Measurements from ENCODE around the gene EVI5L. TPM values are rescaled to one million over a fixed set of nuclear protein-coding genes. Genes with fewer than 3 reads are reported as not detected.

The EVI5L gene
- total and polyA plus RNA-seq, 3 experiments from 2014 or later: 2.9 to 7.4 (median 6.7) TPM

DNA sequence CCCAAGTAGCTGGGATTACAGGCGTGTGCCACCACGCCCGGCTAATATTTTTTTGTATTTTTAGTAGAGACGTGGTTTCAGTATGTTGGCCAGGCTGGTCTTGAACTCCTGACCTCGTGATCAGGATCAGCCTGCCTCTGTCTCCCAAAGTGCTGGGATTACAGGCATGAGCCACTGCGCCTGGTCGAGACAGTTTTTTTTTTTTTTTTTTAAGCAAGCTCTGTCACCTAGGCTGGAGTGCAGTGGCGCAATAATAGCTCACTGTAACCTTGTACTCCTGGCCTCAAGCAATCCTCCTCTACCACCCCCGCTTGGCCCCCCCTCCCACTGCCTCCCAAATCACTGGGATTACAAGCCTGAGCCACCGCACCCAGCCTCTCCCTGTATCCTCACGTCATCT is 67.3 kb downstream of the EVI5L start:
- Histone ChIP-seq H3K27me3 (ENCODE audit: insufficient read depth, low read length, poor library complexity, severe bottlenecking) (peaks cover 3% of the 10 kb centered on the region), H3K27ac (ENCODE audit: low read depth, low read length) (no peak overlapping the region), H3K4me3 (ENCODE audit: low read length) (no peak overlapping the region), H3K4me1 (ENCODE audit: insufficient read depth, low read length) (no peaks in the 10 kb centered on the region), H3K9me3 (ENCODE audit: low read length) (no peaks in the 10 kb centered on the region), H3K36me3 (ENCODE audit: insufficient read depth, low read length) (no peaks in the 10 kb centered on the region)
- Mint-ChIP-seq H3K4me1 (no peaks in the 10 kb centered on the region), H3K27me3 (peaks cover 14 to 22% of the 10 kb centered on the region in 2 donors), H3K27ac (no peak overlapping the region), H3K9me3 (no peaks in the 10 kb centered on the region), H3K4me3 (no peak overlapping the region), H3K36me3 (no peaks in the 10 kb centered on the region)
- no peak for DNase-seq
- ChIA-PET CTCF (interaction anchor here (1.3 kb wide), 1 partner anchor 28 kb away, joined by 4 read pairs; no protein-coding TSS in a partner anchor), POLR2A (no interaction called here)

DNA sequence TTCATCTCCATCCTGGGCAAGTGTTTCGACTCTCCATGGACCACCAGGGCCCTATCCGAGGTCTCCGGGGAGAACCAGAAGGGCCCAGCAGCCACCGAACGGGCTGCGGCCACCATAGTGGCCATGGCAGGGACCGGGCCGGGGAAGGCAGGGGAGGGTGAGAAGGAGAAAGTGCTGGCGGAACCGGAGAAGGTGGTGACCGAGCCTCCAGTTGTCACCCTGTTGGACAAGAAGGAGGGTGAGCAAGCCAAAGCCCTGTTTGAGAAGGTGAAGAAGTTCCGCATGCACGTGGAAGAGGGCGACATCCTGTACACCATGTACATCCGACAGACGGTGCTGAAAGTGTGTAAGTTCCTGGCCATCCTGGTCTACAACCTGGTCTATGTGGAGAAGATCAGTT is 68.9 kb downstream of the EVI5L start:
- H3K4me3 ChIP-seq (ENCODE audit: low read length): no peak overlapping the region
- DNase-seq: no peak
- POLR2A ChIA-PET: no interaction called here
- no peak overlapping the region for H3K4me3 Mint-ChIP-seq
- H3K27ac Mint-ChIP-seq: peak overlapping the region in 1 of 8 donors; percentile 23
- H3K4me1 Mint-ChIP-seq: peaks cover 8 to 12% (median 11%) of the 10 kb centered on the region in 3 donors
- peaks cover 0 to 4% (median 0%) of the 10 kb centered on the region in 3 donors for H3K36me3 Mint-ChIP-seq
- peaks cover 0 to 3% (median 2%) of the 10 kb centered on the region in 5 donors for H3K9me3 Mint-ChIP-seq
- H3K36me3 ChIP-seq (ENCODE audit: insufficient read depth, low read length): no peaks in the 10 kb centered on the region
- peaks cover 3% of the 10 kb centered on the region for H3K27me3 ChIP-seq (ENCODE audit: insufficient read depth, low read length, poor library complexity, severe bottlenecking)
- no peak overlapping the region for H3K27ac ChIP-seq (ENCODE audit: low read depth, low read length)
- CTCF ChIA-PET: no interaction called here
- H3K27me3 Mint-ChIP-seq: peaks cover 18 to 20% of the 10 kb centered on the region in 2 donors
- peaks cover 7% of the 10 kb centered on the region for H3K4me1 ChIP-seq (ENCODE audit: insufficient read depth, low read length)
- H3K9me3 ChIP-seq (ENCODE audit: low read length): no peaks in the 10 kb centered on the region

DNA sequence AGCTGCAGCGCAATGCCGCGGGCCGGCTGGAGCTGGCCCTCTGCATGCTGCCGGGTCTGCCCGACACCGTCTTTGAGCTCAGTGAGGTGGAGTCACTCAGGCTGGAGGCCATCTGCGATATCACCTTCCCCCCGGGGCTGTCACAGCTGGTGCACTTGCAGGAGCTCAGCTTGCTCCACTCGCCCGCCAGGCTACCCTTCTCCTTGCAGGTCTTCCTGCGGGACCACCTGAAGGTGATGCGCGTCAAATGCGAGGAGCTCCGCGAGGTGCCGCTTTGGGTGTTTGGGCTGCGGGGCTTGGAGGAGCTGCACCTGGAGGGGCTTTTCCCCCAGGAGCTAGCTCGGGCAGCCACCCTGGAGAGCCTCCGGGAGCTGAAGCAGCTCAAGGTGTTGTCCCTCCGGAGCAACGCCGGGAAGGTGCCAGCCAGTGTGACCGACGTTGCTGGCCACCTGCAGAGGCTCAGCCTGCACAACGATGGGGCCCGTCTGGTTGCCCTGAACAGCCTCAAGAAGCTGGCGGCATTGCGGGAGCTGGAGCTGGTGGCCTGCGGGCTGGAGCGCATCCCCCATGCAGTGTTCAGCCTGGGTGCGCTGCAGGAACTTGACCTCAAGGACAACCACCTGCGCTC is 69.8 kb downstream of the EVI5L start:
- Histone ChIP-seq H3K27me3 (ENCODE audit: insufficient read depth, low read length, poor library complexity, severe bottlenecking) (no peaks in the 10 kb centered on the region), H3K4me3 (ENCODE audit: low read length) (no peak overlapping the region), H3K4me1 (ENCODE audit: insufficient read depth, low read length) (peaks cover 13% of the 10 kb centered on the region), H3K36me3 (ENCODE audit: insufficient read depth, low read length) (no peaks in the 10 kb centered on the region), H3K27ac (ENCODE audit: low read depth, low read length) (no peak overlapping the region), H3K9me3 (ENCODE audit: low read length) (no peaks in the 10 kb centered on the region)
- no peak for DNase-seq
- peaks cover 0 to 3% (median 2%) of the 10 kb centered on the region in 5 donors for H3K9me3 Mint-ChIP-seq
- H3K4me1 Mint-ChIP-seq: peaks cover 15 to 19% (median 18%) of the 10 kb centered on the region in 3 donors
- CTCF ChIA-PET: interaction anchor here (1.2 to 3.4 kb wide), 3 partner anchors 18 to 44 kb away, joined by 3 to 17 read pairs (median 4); no protein-coding TSS in a partner anchor
- H3K27ac Mint-ChIP-seq: peak overlapping the region in 1 of 8 donors; percentile 23
- H3K36me3 Mint-ChIP-seq: peaks cover 0 to 10% (median 0%) of the 10 kb centered on the region in 3 donors
- no peak overlapping the region for H3K4me3 Mint-ChIP-seq
- POLR2A ChIA-PET: interaction anchor here (0.5 kb wide), 1 partner anchor 829 kb away, joined by 3 read pairs; no protein-coding TSS in a partner anchor
- peaks cover 11 to 20% of the 10 kb centered on the region in 2 donors for H3K27me3 Mint-ChIP-seq

DNA sequence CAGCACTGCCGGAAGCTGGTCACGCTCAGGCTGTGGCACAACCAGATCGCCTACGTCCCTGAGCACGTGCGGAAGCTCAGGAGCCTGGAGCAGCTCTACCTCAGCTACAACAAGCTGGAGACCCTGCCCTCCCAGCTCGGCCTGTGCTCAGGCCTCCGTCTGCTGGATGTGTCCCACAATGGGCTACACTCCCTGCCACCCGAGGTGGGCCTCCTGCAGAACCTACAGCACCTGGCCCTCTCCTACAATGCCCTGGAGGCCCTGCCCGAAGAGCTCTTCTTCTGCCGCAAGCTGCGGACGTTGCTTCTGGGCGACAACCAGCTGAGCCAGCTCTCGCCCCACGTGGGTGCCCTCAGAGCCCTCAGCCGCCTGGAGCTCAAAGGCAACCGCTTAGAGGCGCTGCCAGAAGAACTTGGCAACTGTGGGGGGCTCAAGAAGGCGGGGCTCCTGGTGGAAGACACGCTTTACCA is 70.4 kb downstream of the EVI5L start:
- DNase-seq: no peak

DNA sequence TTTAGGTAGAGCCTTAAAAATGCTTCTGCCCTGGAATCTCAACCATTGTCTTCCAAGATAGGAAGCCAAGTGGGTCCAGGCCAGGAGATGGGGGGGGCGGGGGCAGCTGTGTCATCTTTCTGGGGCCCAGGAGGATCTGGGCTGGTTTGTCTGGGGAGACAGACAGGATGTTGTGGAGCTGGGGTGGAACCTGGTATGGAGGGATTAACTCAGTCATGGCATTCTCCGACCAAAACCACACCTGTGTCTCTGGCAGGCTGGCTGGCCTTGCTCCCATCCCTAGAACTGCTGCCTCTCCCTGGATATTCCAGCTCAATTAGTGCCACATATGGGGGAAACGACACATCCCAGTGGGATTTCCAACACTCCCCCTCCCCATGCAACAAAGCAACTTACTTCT is 70.9 kb downstream of the EVI5L start:
- no peak overlapping the region for H3K4me3 ChIP-seq (ENCODE audit: low read length)
- H3K27me3 ChIP-seq (ENCODE audit: insufficient read depth, low read length, poor library complexity, severe bottlenecking): no peaks in the 10 kb centered on the region
- POLR2A ChIA-PET: no interaction called here

More for the DNA sequence above, 70.4 kb downstream of the EVI5L start:
- Mint-ChIP-seq H3K9me3 (peaks cover 0 to 3% (median 2%) of the 10 kb centered on the region in 5 donors), H3K36me3 (peaks cover 0 to 13% (median 0%) of the 10 kb centered on the region in 3 donors), H3K4me3 (no peak overlapping the region), H3K4me1 (peaks cover 19 to 25% (median 23%) of the 10 kb centered on the region in 3 donors), H3K27me3 (peaks cover 6 to 20% of the 10 kb centered on the region in 2 donors), H3K27ac (no peak overlapping the region)
- Histone ChIP-seq H3K4me1 (ENCODE audit: insufficient read depth, low read length) (peaks cover 19% of the 10 kb centered on the region), H3K27ac (ENCODE audit: low read depth, low read length) (no peak overlapping the region), H3K36me3 (ENCODE audit: insufficient read depth, low read length) (no peaks in the 10 kb centered on the region), H3K4me3 (ENCODE audit: low read length) (no peak overlapping the region), H3K27me3 (ENCODE audit: insufficient read depth, low read length, poor library complexity, severe bottlenecking) (no peaks in the 10 kb centered on the region), H3K9me3 (ENCODE audit: low read length) (no peaks in the 10 kb centered on the region)
- POLR2A ChIA-PET: interaction anchor here (0.5 kb wide), 1 partner anchor 829 kb away, joined by 3 read pairs; no protein-coding TSS in a partner anchor
- CTCF ChIA-PET: interaction anchor here (1.2 to 3.4 kb wide), 3 partner anchors 18 to 44 kb away, joined by 3 to 17 read pairs (median 4); no protein-coding TSS in a partner anchor

DNA sequence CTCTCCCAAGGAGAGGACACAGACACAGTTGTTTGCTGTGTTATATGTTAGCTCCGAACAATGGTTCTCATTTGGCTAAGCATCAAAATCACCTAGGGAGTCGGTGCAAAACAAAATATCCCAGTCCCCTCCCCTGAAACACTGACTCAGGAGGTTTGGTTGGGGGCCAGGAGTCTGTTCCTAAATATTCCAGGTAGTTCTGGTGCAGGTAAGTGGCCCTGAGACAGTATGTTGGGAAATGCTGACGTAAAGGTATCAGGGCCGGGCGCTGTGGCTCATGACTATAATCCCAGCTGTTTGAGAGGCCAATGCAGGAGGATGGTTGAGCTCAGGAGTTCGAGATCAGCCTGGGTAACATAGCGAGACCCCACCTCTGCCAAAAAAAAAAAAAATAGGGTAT is 71.3 kb downstream of the EVI5L start:
- POLR2A ChIA-PET: no interaction called here
- peak overlapping the region in 3 of 7 donors; percentile 31 to 86 (median 74) for H3K4me3 Mint-ChIP-seq
- no peak overlapping the region for H3K4me3 ChIP-seq (ENCODE audit: low read length)

More for the DNA sequence above, 70.9 kb downstream of the EVI5L start:
- no peak overlapping the region for H3K27ac ChIP-seq (ENCODE audit: low read depth, low read length)
- CTCF ChIA-PET: interaction anchor here (1.2 to 3.4 kb wide), 3 partner anchors 17 to 43 kb away, joined by 3 to 17 read pairs (median 4); no protein-coding TSS in a partner anchor
- Mint-ChIP-seq H3K4me1 (peaks cover 22 to 30% (median 28%) of the 10 kb centered on the region in 3 donors), H3K27me3 (peaks cover 4 to 18% of the 10 kb centered on the region in 2 donors), H3K9me3 (peaks cover 0 to 3% (median 2%) of the 10 kb centered on the region in 5 donors), H3K36me3 (peaks cover 0 to 17% (median 0%) of the 10 kb centered on the region in 3 donors), H3K4me3 (no peak overlapping the region), H3K27ac (peak overlapping the region in 1 of 8 donors; percentile 96)
- no peaks in the 10 kb centered on the region for H3K36me3 ChIP-seq (ENCODE audit: insufficient read depth, low read length)
- DNase-seq: no peak
- peaks cover 24% of the 10 kb centered on the region for H3K4me1 ChIP-seq (ENCODE audit: insufficient read depth, low read length)
- no peaks in the 10 kb centered on the region for H3K9me3 ChIP-seq (ENCODE audit: low read length)

DNA sequence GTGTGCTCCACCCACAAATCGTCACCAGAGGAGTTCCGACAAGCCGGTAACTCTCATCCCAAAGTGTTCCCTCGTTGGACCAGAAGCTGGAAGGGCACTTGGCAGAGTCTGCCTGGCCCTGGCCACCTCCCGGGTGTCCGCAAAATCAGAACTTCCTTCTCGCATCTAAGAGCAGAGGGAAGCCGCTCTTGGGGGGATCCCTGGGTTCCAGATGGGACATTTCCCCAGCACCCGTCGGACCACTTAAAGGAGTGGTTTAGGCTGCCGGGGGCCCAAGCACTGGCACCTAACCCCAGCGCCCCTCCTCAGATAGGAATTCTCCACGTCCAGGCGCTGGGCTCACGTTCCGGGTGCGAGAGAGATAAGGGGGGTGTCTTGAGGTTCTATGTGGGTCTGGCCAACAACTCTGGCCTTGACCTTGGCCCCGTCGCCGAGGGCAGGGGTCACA is 72.8 kb downstream of the EVI5L start:
- Histone ChIP-seq H3K36me3 (ENCODE audit: insufficient read depth, low read length) (no peaks in the 10 kb centered on the region), H3K27me3 (ENCODE audit: insufficient read depth, low read length, poor library complexity, severe bottlenecking) (no peaks in the 10 kb centered on the region), H3K27ac (ENCODE audit: low read depth, low read length) (peak overlapping the region; percentile 89), H3K4me1 (ENCODE audit: insufficient read depth, low read length) (peaks cover 35% of the 10 kb centered on the region), H3K4me3 (ENCODE audit: low read length) (peak overlapping the region; percentile 75), H3K9me3 (ENCODE audit: low read length) (no peaks in the 10 kb centered on the region)
- H3K4me3 Mint-ChIP-seq: peak overlapping the region; percentile 84 to 98 (median 89)
- H3K27me3 Mint-ChIP-seq: peaks cover 0 to 18% of the 10 kb centered on the region in 2 donors
- ChIA-PET POLR2A (interaction anchor here (0.7 to 1.6 kb wide), 6 partner anchors 15 to 1147 kb away, joined by 3 to 31 read pairs (median 10); partner anchors contain the start of genes SNAPC2, TIMM44 and TRAPPC5), CTCF (interaction anchor here (1.1 to 3.4 kb wide), 9 partner anchors 15 to 41 kb away, joined by 3 to 17 read pairs (median 5); partner anchors contain the start of genes SNAPC2 and TIMM44)
- H3K9me3 Mint-ChIP-seq: peaks cover 0 to 3% (median 2%) of the 10 kb centered on the region in 5 donors
- H3K36me3 Mint-ChIP-seq: peaks cover 0 to 23% (median 0%) of the 10 kb centered on the region in 3 donors
- H3K4me1 Mint-ChIP-seq: peaks cover 22 to 42% (median 28%) of the 10 kb centered on the region in 3 donors
- no peak for DNase-seq
- H3K27ac Mint-ChIP-seq: peak overlapping the region; percentile 89 to 96 (median 94)

More for the DNA sequence above, 71.3 kb downstream of the EVI5L start:
- Histone ChIP-seq H3K9me3 (ENCODE audit: low read length) (no peaks in the 10 kb centered on the region), H3K4me1 (ENCODE audit: insufficient read depth, low read length) (peaks cover 28% of the 10 kb centered on the region), H3K27me3 (ENCODE audit: insufficient read depth, low read length, poor library complexity, severe bottlenecking) (no peaks in the 10 kb centered on the region), H3K27ac (ENCODE audit: low read depth, low read length) (no peak overlapping the region), H3K36me3 (ENCODE audit: insufficient read depth, low read length) (no peaks in the 10 kb centered on the region)
- H3K9me3 Mint-ChIP-seq: peaks cover 0 to 3% (median 2%) of the 10 kb centered on the region in 5 donors
- H3K4me1 Mint-ChIP-seq: peaks cover 22 to 33% (median 28%) of the 10 kb centered on the region in 3 donors
- peaks cover 0 to 20% (median 0%) of the 10 kb centered on the region in 3 donors for H3K36me3 Mint-ChIP-seq
- CTCF ChIA-PET: interaction anchor here (1.3 to 3.4 kb wide), 5 partner anchors 17 to 42 kb away, joined by 3 to 17 read pairs (median 5); partner anchors contain the start of genes SNAPC2 and TIMM44
- H3K27ac Mint-ChIP-seq: peak overlapping the region in 1 of 8 donors; percentile 96
- peaks cover 4 to 18% of the 10 kb centered on the region in 2 donors for H3K27me3 Mint-ChIP-seq
- no peak for DNase-seq

All from CD8-positive, alpha-beta memory T cell (primary cell).